ENCODE data around the gene LRRC49. TPM values are rescaled to one million over a fixed set of nuclear protein-coding genes. Genes with fewer than 3 reads are reported as not detected.

Gene LRRC49
- total and polyA plus RNA-seq, 2 experiments from 2014 or later, result 8.5 to 14.6 TPM

- H2AFZ ChIP-seq, result no peak overlapping the region
Observed at GRCh38 chr15:70933411-70933810, 40.8 kb downstream of the LRRC49 start.

More at GRCh38 chr15:70933411-70933810, 40.8 kb downstream of the LRRC49 start:
- Histone ChIP-seq H3K4me1 (ENCODE audit: insufficient read depth) (no peaks in the 10 kb centered on the region), H3K36me3 (ENCODE audit: insufficient read depth) (no peaks in the 10 kb centered on the region), H3K27ac (ENCODE audit: low read depth) (no peak overlapping the region), H3K4me2 (no peak overlapping the region), H3K9me2 (ENCODE audit: insufficient read depth) (no peaks in the 10 kb centered on the region), H3K79me2 (replicated peaks; ENCODE audit: insufficient read depth) (no peaks in the 10 kb centered on the region), H4K20me1 (replicated peaks; ENCODE audit: insufficient read depth) (no peaks in the 10 kb centered on the region), H3K27me3 (ENCODE audit: insufficient read depth) (no peaks in the 10 kb centered on the region), H3K4me3 (no peak overlapping the region), H3F3A (replicated peaks; ENCODE audit: low read depth) (no peaks in the 10 kb centered on the region)
- no peak overlapping the region for H3K27ac Mint-ChIP-seq
- DNase-seq (ENCODE audit: low spot score) (no peak), ATAC-seq (no peak)
- H3K36me3 Mint-ChIP-seq (ENCODE audit: low read depth), result no peaks in the 10 kb centered on the region
- peaks cover 7% of the 10 kb centered on the region; the same call in 2 of the 3 replicates for H3K4me1 Mint-ChIP-seq
- TF ChIP-seq ZNF331 (CRISPR knock-in tag; IDR thresholded peaks at IDR 0.05; ENCODE audit: low read depth) (no peak), JUNB (IDR thresholded peaks at IDR 0.05; ENCODE audit: unreplicated experiment) (no peak), REST (IDR thresholded peaks at IDR 0.05; ENCODE audit: unreplicated experiment) (no peak), ZNF114 (CRISPR knock-in tag; IDR thresholded peaks at IDR 0.05) (no peak), POLR2AphosphoS5 (IDR thresholded peaks at IDR 0.05; ENCODE audit: low read depth) (no peak), CREB1 (CRISPR knock-in tag; IDR thresholded peaks at IDR 0.05; ENCODE audit: low read depth) (no peak), CTCF (conservative IDR thresholded peaks at IDR 0.05; ENCODE audit: low read depth in 2 of 2) (no peak), NANOG (IDR thresholded peaks at IDR 0.05; ENCODE audit: borderline replicate concordance) (no peak), ETS1 (IDR thresholded peaks at IDR 0.05) (no peak), EZH2 (IDR thresholded peaks at IDR 0.05; ENCODE audit: low read depth, unreplicated experiment) (no peak), EZH2phosphoT487 (IDR thresholded peaks at IDR 0.05; ENCODE audit: unreplicated experiment) (no peak), ZNF462 (CRISPR knock-in tag; IDR thresholded peaks at IDR 0.05) (no peak), STAT1 (IDR thresholded peaks at IDR 0.05; ENCODE audit: unreplicated experiment) (no peak)
- no peak overlapping the region for H3K4me3 Mint-ChIP-seq
- H3K9me3 Mint-ChIP-seq, result no peaks in the 10 kb centered on the region
- no peaks in the 10 kb centered on the region for H3K27me3 Mint-ChIP-seq (ENCODE audit: insufficient read depth, low read depth, poor library complexity)

Data from GM23338 (cell line).